K562 (cell line): ENCODE measurements around the gene MACROH2A2. TPM values are rescaled to one million over a fixed set of nuclear protein-coding genes. Genes with fewer than 3 reads are reported as not detected.

Experiments used
- ATAC-seq: fragments of 200-7000 bp; cut with Tn5 transposase; 3 replicates; pipeline ENCODE4 v1.9.1; 2020; ENCODE audit warnings: moderate library complexity
- BruUV-seq: library from RNA; stranded (reverse); fragments of 400-500 nt; replicated peaks from 2 replicates; lab custom pipeline; 2021; lab: Mats Ljungman, UMichigan
- CTCF ChIA-PET: fragments of 300-600 bp; formaldehyde crosslinking; extraction: SDS; loops from one replicate; lab custom pipeline; 2021; ENCODE audit warnings: low intra/inter-chr PET ratio; lab: Yijun Ruan, JAX
- POLR2A ChIA-PET: fragments of 300-600, 350-650 bp; sonication (Branson Sonifier 250); formaldehyde crosslinking; extraction: SDS; loops from one replicate; lab custom pipeline; 2021; ENCODE audit warnings: antibody characterized with exemption, inconsistent platforms; lab: Yijun Ruan, JAX
- DNase-seq, 4 experiments: peaks; one replicate each; pipeline versions ENCODE4 v3.0.0 to v3.0.0-alpha.2; 2011 to 2018; ENCODE audit warnings: low spot score in 3 of 4, mixed read lengths in 3 of 4; ENCODE audit errors: extremely low read depth in 1 of 4
- FAIRE-seq: peaks from 2 replicates; lab custom pipeline; 2011; peaks lifted over from hg19 to GRCh38; lab: Jason Lieb, UNC
- H2AFZ ChIP-seq: 2 replicates; pipeline ENCODE4 v1.6.0; 2011; ENCODE audit warnings: low read depth, low read length, control low read depth, inconsistent platforms
- H3K27ac ChIP-seq: fragments of 200-600 bp; 3 replicates; pipeline ENCODE4 v1.8.0; 2011; ENCODE audit warnings: low read depth, mild to moderate bottlenecking, control low read depth, inconsistent platforms, low read length, moderate library complexity, mixed read lengths; ENCODE audit errors: extremely low read depth
- H3K27me3 ChIP-seq, 2 experiments: fragments of 300-600 bp in 1 of 2; 2 replicates in 1 of 2; 3 replicates in 1 of 2; pipeline versions ENCODE4 v1.6.0 to v1.8.0; 2011; ENCODE audit warnings: inconsistent platforms in 2 of 2, low read length in 2 of 2, mild to moderate bottlenecking in 1 of 2, mixed read lengths in 1 of 2, moderate library complexity in 1 of 2; ENCODE audit not compliant: control insufficient read depth in 2 of 2, insufficient read depth in 2 of 2
- H3K36me3 ChIP-seq: fragments of 300-600 bp; 3 replicates; pipeline ENCODE4 v1.8.0; 2011; ENCODE audit warnings: mild to moderate bottlenecking, low read length, inconsistent platforms; ENCODE audit not compliant: control insufficient read depth, insufficient read depth
- H3K4me1 ChIP-seq, 2 experiments: fragments of 200-600 bp in 1 of 2; replicated peaks in 1 of 2; 2 replicates in 1 of 2; 3 replicates in 1 of 2; pipeline versions ENCODE4 v1.5.1 to v1.8.0; 2011; ENCODE audit warnings: inconsistent platforms in 2 of 2, low read length in 2 of 2, mild to moderate bottlenecking in 1 of 2, mixed read lengths in 1 of 2, moderate library complexity in 1 of 2; ENCODE audit not compliant: control insufficient read depth in 2 of 2, insufficient read depth in 2 of 2
- H3K4me2 ChIP-seq: 2 replicates; pipeline ENCODE4 v1.6.1; 2011; ENCODE audit warnings: low read length, control low read depth, inconsistent platforms, mixed read lengths; ENCODE audit not compliant: insufficient read depth
- H3K4me3 ChIP-seq: fragments of 200-600 bp; sonication (generic), shearing (Covaris generic); 2 replicates; pipeline ENCODE4 v1.5.1; 2016; ENCODE audit warnings: control low read depth, inconsistent platforms
- H3K79me2 ChIP-seq: fragments of 200-600 bp; 3 replicates; pipeline ENCODE4 v1.8.0; 2011; ENCODE audit warnings: low read length, inconsistent platforms; ENCODE audit not compliant: control insufficient read depth, insufficient read depth
- H3K9ac ChIP-seq, 2 experiments: 2 replicates each; pipeline versions ENCODE4 v1.6.0 to v1.6.1; 2011; ENCODE audit warnings: low read depth in 2 of 2, low read length in 2 of 2, control low read depth in 1 of 2, inconsistent platforms in 1 of 2, mild to moderate bottlenecking in 1 of 2, mixed read lengths in 1 of 2; ENCODE audit not compliant: insufficient read depth in 1 of 2
- H3K9me1 ChIP-seq: one replicate; pipeline ENCODE4 v1.6.0; 2011; ENCODE audit warnings: inconsistent platforms, mild to moderate bottlenecking, low read length, moderate library complexity; ENCODE audit not compliant: control insufficient read depth, insufficient read depth
- H3K9me3 ChIP-seq: replicated peaks from 2 replicates; pipeline ENCODE4 v1.5.1; 2011; ENCODE audit warnings: low read depth, low read length, inconsistent platforms; ENCODE audit not compliant: control insufficient read depth, insufficient read depth
- H4K20me1 ChIP-seq: replicated peaks from 2 replicates; pipeline ENCODE4 v1.6.1; 2011; ENCODE audit warnings: low read length, inconsistent platforms, mixed read lengths; ENCODE audit not compliant: control insufficient read depth, insufficient read depth
- CXXC5 ChIP-seq: fragments of 250-450 bp; sonication (Bioruptor Pico); IDR thresholded peaks from 2 replicates; pipeline ENCODE4 v1.8.0; 2022; ENCODE audit warnings: inconsistent platforms, mild to moderate bottlenecking, moderate library complexity
- ILK ChIP-seq: fragments of 450-650 bp; IDR thresholded peaks from 2 replicates; pipeline ENCODE4 v1.6.1; 2016; ENCODE audit warnings: missing genetic modification characterization, low read depth, mild to moderate bottlenecking, missing compliant biosample characterization, moderate library complexity, borderline replicate concordance
- RBM25 ChIP-seq: fragments of 200-400 bp; formaldehyde crosslinking; IDR thresholded peaks from 2 replicates; pipeline ENCODE4 v1.6.1; 2018; ENCODE audit warnings: low read length, low read depth, moderate library complexity; ENCODE audit not compliant: severe bottlenecking
- TAL1 ChIP-seq: fragments of 450-650 bp; IDR thresholded peaks from 2 replicates; pipeline ENCODE4 v1.6.1; 2016; ENCODE audit warnings: mild to moderate bottlenecking
- TCF7 ChIP-seq: sonication (generic); IDR thresholded peaks from 2 replicates; pipeline ENCODE4 v1.6.1; 2016; ENCODE audit warnings: antibody characterized with exemption, borderline replicate concordance
- U2AF1 ChIP-seq: fragments of 200-400 bp; formaldehyde crosslinking; optimal IDR thresholded peaks from 2 replicates; pipeline ENCODE3; 2017; ENCODE audit warnings: mild to moderate bottlenecking, low read depth, low read length, moderate library complexity
- ZNF551 ChIP-seq: fragments of 250-450 bp; sonication (Bioruptor Pico); IDR thresholded peaks from 2 replicates; pipeline ENCODE4 v1.5.0; 2021; ENCODE audit warnings: mild to moderate bottlenecking, moderate library complexity
- WGBS: fragments of 100-300 bp; shearing (Covaris generic); methylation state at CpG from one replicate; pipeline ENCODE4 v1.1.6; 2016; ENCODE audit warnings: low coverage, mixed read lengths; ENCODE audit not compliant: insufficient coverage; ENCODE audit errors: missing lambda C conversion rate; 5-methylcytosine and 5-hydroxymethylcytosine counted together
- in situ Hi-C: fragments of 300-500 bp; cut with MboI; formaldehyde crosslinking; loops from 4 replicates; pipeline ENCODE4 v1.15.0; 2018; ENCODE audit warnings: inconsistent platforms, mixed read lengths
- intact Hi-C: fragments of 100-400 bp; cut with micrococcal nuclease; formaldehyde crosslinking; loops from 2 replicates; pipeline ENCODE4 v1.14.2; 2022
- polyA plus RNA-seq, 8 experiments: library from polyadenylated mRNA; depleted of rRNA in 4 of 8; stranded (reverse) in 5 of 8; unstranded in 3 of 8; fragments of >200 nt; fragmentation: Nextera tagmentation in 2 of 8; fragmentation: Illumina TruSeq in 1 of 8; extraction: Ambion mirVana in 2 of 8; extraction: Trizol in 1 of 8; gene quantifications; 2 replicates each; pipeline versions ENCODE4 v1.2.1 to v1.2.3, GENCODE V29; 2011 to 2014; ENCODE audit warnings: inconsistent platforms in 1 of 8, missing spikeins in 1 of 8
- total RNA-seq, 7 experiments: library from RNA; depleted of rRNA in 6 of 7; stranded (reverse); fragments of >200 nt in 6 of 7; fragmentation: Illumina TruSeq in 2 of 7; extraction: Trizol in 2 of 7; gene quantifications; 2 replicates each; pipeline versions ENCODE4 v1.2.1 to v1.2.3, GENCODE V29; 2011 to 2021; ENCODE audit warnings: low replicate concordance in 1 of 7
- TF ChIP-seq, protein P1 (sequence below): fragments of 250-450 bp; sonication (Bioruptor Pico); IDR thresholded peaks from 2 replicates; pipeline ENCODE4 v1.5.0; 2020; ENCODE audit warnings: mild to moderate bottlenecking, borderline replicate concordance
- TF ChIP-seq, protein P2 (sequence below): fragments of 250-450 bp; sonication (Bioruptor Pico); IDR thresholded peaks from 2 replicates; pipeline ENCODE4 v1.5.1; 2021; ENCODE audit warnings: mild to moderate bottlenecking

The MACROH2A2 gene
- total and polyA plus RNA-seq, 9 of the 15 experiments (the other 6 are each of a cell fraction or from before 2014, with no cell fraction given): 0.07 TPM; not detected in 8

DNA sequence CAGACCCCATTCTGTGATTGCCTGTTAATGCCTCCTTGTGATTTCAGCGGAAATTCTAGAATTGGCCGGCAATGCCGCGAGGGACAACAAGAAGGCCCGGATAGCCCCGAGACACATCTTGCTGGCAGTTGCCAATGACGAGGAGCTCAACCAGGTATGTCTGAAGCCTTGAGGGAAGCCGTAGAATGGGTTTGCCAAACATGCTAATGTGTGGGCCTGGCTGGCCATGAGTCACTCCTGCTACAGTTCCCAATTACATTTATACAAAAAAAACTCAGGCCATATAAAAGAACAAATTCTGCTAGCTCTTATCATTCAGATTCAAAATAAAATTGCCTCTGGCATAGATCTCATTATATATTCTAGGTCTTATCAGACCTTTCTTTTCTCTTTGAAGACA, 37.4 kb downstream of the MACROH2A2 start (continued):
- TF ChIP-seq, protein P1, sequence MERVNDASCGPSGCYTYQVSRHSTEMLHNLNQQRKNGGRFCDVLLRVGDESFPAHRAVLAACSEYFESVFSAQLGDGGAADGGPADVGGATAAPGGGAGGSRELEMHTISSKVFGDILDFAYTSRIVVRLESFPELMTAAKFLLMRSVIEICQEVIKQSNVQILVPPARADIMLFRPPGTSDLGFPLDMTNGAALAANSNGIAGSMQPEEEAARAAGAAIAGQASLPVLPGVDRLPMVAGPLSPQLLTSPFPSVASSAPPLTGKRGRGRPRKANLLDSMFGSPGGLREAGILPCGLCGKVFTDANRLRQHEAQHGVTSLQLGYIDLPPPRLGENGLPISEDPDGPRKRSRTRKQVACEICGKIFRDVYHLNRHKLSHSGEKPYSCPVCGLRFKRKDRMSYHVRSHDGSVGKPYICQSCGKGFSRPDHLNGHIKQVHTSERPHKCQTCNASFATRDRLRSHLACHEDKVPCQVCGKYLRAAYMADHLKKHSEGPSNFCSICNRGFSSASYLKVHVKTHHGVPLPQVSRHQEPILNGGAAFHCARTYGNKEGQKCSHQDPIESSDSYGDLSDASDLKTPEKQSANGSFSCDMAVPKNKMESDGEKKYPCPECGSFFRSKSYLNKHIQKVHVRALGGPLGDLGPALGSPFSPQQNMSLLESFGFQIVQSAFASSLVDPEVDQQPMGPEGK (CRISPR knock-in tag): no peak

- H3K79me2 ChIP-seq: no peaks in the 10 kb centered on the region
- TF ChIP-seq, protein P2, sequence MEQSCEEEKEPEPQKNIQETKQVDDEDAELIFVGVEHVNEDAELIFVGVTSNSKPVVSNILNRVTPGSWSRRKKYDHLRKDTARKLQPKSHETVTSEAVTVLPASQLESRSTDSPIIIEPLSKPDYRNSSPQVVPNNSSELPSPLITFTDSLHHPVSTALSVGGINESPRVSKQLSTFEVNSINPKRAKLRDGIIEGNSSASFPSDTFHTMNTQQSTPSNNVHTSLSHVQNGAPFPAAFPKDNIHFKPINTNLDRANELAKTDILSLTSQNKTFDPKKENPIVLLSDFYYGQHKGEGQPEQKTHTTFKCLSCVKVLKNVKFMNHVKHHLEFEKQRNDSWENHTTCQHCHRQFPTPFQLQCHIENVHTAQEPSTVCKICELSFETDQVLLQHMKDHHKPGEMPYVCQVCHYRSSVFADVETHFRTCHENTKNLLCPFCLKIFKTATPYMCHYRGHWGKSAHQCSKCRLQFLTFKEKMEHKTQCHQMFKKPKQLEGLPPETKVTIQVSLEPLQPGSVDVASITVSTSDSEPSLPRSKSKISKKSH: no peak
- no peak for TF ChIP-seq TCF7
- no peak for TF ChIP-seq CXXC5 (CRISPR knock-in tag)
- no peak for TF ChIP-seq U2AF1
- no peak for TF ChIP-seq RBM25
- TF ChIP-seq ILK (tag): no peak
- no peak for TF ChIP-seq TAL1
- TF ChIP-seq ZNF551: no peak
- TF ChIP-seq, all 486 proteins: peak for 0
- FAIRE-seq (no peak), DNase-seq (no peak), ATAC-seq (no peak)
- no peaks in the 10 kb centered on the region for H4K20me1 ChIP-seq
- POLR2A ChIA-PET: no interaction called here
- no peak overlapping the region for H3K9ac ChIP-seq
- no TSS peak for BruUV-seq
- no peak overlapping the region for H2AFZ ChIP-seq
- H3K9me1 ChIP-seq: no peaks in the 10 kb centered on the region
- H3K36me3 ChIP-seq: no peaks in the 10 kb centered on the region
- H3K27ac ChIP-seq: no peak overlapping the region
- H3K4me1 ChIP-seq: peaks cover 0 to 5% of the 10 kb centered on the region in 2 experiments; a peak in 3 of 5 replicates
- intact Hi-C loops (no loop called here), in situ Hi-C loops (no loop called here)
- 25% methylated on average over 5 of the region's 5 CpGs for WGBS
- no peak overlapping the region for H3K4me3 ChIP-seq
- CTCF ChIA-PET: no interaction called here
- H3K27me3 ChIP-seq: peaks cover 47 to 54% of the 10 kb centered on the region in 2 experiments
- H3K9me3 ChIP-seq: no peaks in the 10 kb centered on the region
- H3K4me2 ChIP-seq: no peak overlapping the region
These were observed 38.3 kb downstream of the MACROH2A2 start for GRCh38 chr10:70090951-70091350.
